Spleen (tissue), 7 donors: Measurements from ENCODE around the gene AGFG1.

Experiments
- POLR2A ChIP-seq, 3 donors: fragments of 450-650 bp; IDR thresholded peaks; one replicate each; pipeline ENCODE4 v1.5.1; 2017; ENCODE audit warnings: antibody characterized with exemption in 3 of 3, mild to moderate bottlenecking in 1 of 3
- POLR2AphosphoS5 ChIP-seq, 3 donors: sonication (generic); formaldehyde crosslinking; IDR thresholded peaks; one replicate each; pipeline ENCODE4 v1.5.1; 2017; ENCODE audit warnings: antibody characterized with exemption in 3 of 3
- TF ChIP-seq, protein P1 (sequence below), 11 experiments: fragments of 200-600 bp in 7 of 11; fragments of 450-650 bp in 4 of 11; sonication (generic) in 4 of 11; IDR thresholded peaks in 8 of 11; conservative IDR thresholded peaks in 3 of 11; 1 replicate in 7 of 11; 2 replicates in 4 of 11; pipeline versions ENCODE4 v1.4.0 to v1.8.0; 2016 to 2021; ENCODE audit warnings: antibody characterized with exemption in 11 of 11, inconsistent platforms in 4 of 11, mild to moderate bottlenecking in 1 of 11
- donor health status: DM: no; HTN: no; CAD: no; lungs with moderate emphysema.
- donor health status: DM: no; HTN: no; CAD: no.
- donor health status: DM: no; HTN: no; CAD: no.

DNA sequence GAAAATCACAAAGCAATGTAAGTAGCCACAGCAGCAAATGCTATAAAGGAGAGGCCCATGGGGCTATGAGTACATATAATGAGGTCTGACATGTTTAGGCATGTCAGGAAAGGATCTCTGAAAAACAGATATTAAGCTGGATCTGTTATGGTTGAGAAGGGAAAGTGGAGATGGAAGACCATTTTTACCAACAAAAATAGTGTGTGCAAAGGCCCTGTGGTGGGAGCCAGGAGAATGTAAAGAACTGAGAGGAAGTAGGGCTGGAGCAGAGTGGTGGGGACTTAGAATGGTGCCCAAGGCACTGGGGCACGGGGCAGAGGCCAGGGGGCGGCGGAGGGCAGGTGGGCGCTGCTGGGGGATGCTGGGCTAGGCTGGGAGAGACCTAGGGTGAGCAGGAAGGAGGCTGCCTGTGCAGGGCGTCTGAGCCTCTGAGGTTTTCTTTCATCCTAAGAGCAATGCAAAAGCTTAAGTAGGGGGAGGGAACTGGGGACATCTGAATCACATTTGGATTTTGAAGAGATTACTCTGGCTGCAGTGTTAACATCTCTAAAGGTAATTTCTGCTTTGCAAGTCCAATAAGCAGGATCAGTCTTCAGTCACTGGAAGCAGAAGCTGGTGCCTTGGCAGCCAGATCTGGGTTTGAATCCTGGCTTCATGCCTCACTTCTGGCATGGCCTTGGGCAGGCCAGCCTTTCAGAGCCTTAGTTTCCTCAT is 4.9 kb upstream of the AGFG1 start:
- TF ChIP-seq, protein P1, sequence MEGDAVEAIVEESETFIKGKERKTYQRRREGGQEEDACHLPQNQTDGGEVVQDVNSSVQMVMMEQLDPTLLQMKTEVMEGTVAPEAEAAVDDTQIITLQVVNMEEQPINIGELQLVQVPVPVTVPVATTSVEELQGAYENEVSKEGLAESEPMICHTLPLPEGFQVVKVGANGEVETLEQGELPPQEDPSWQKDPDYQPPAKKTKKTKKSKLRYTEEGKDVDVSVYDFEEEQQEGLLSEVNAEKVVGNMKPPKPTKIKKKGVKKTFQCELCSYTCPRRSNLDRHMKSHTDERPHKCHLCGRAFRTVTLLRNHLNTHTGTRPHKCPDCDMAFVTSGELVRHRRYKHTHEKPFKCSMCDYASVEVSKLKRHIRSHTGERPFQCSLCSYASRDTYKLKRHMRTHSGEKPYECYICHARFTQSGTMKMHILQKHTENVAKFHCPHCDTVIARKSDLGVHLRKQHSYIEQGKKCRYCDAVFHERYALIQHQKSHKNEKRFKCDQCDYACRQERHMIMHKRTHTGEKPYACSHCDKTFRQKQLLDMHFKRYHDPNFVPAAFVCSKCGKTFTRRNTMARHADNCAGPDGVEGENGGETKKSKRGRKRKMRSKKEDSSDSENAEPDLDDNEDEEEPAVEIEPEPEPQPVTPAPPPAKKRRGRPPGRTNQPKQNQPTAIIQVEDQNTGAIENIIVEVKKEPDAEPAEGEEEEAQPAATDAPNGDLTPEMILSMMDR (IDR thresholded peaks at IDR 0.05 in 8 of 11, conservative IDR thresholded peaks at IDR 0.05 in 3 of 11): no peak
- TF ChIP-seq POLR2A (IDR thresholded peaks at IDR 0.05): no peak
- no peak for TF ChIP-seq POLR2AphosphoS5 (IDR thresholded peaks at IDR 0.05)
